ENCODE data around the gene EPB41L4A.

- TF ChIP-seq CTCF (IDR thresholded peaks at IDR 0.05; ENCODE audit: insufficient read depth, low read length) (no peak), POLR2AphosphoS5 (IDR thresholded peaks at IDR 0.05; ENCODE audit: low read depth) (no peak), GABPA (IDR thresholded peaks at IDR 0.05; ENCODE audit: low read depth) (no peak), SPI1 (IDR thresholded peaks at IDR 0.05; ENCODE audit: borderline replicate concordance, low read depth) (no peak)
These were observed 72.5 kb downstream of the EPB41L4A start for GRCh38 chr5:112346411-112347044.

All from HL-60 (cell line).